Naive thymus-derived CD4-positive, alpha-beta T cell (primary cell): Measurements from ENCODE around the gene OTUD4. TPM values are rescaled to one million over a fixed set of nuclear protein-coding genes. Genes with fewer than 3 reads are reported as not detected.

Experiments used
- ATAC-seq: fragments of 150-1000 bp; cut with Tn5 transposase; 2 replicates; pipeline ENCODE4 v1.10.0; 2021; ENCODE audit warnings: mild to moderate bottlenecking, moderate library complexity
- CTCF ChIA-PET: fragments of 350-600 bp; sonication (Branson Sonifier 250); formaldehyde crosslinking; loops from one replicate; lab custom pipeline; 2021; ENCODE audit warnings: antibody characterized with exemption; lab: Charles Lee
- POLR2A ChIA-PET: fragments of 350-600 bp; sonication (Branson Sonifier 250); formaldehyde crosslinking; loops from one replicate; lab custom pipeline; 2021; ENCODE audit warnings: antibody characterized with exemption, inconsistent platforms; lab: Charles Lee
- DNase-seq, 9 donors: peaks; one replicate each; pipeline versions ENCODE4 v3.0.0 to v3.0.0-alpha.2; 2020 to 2022; ENCODE audit warnings: mixed read lengths in 1 of 9
- H3K27ac ChIP-seq: one replicate; pipeline ENCODE4 v1.7.0; 2013; ENCODE audit warnings: mild to moderate bottlenecking, low read depth, low read length, moderate library complexity
- H3K27me3 ChIP-seq, 2 donors: one replicate each; pipeline ENCODE4 v1.7.0; 2013; ENCODE audit warnings: low read length in 2 of 2, mild to moderate bottlenecking in 2 of 2, moderate library complexity in 2 of 2; ENCODE audit not compliant: control insufficient read depth in 2 of 2, insufficient read depth in 2 of 2
- H3K36me3 ChIP-seq, 3 experiments: 1 replicate in 2 of 3; 2 replicates in 1 of 3; pipeline ENCODE4 v1.7.0; 2013; ENCODE audit warnings: low read length in 3 of 3, mild to moderate bottlenecking in 3 of 3, moderate library complexity in 1 of 3; ENCODE audit not compliant: insufficient read depth in 3 of 3, control insufficient read depth in 2 of 3
- H3K4me1 ChIP-seq, 2 donors: one replicate each; pipeline ENCODE4 v1.7.0; 2013; ENCODE audit warnings: low read length in 2 of 2, mild to moderate bottlenecking in 2 of 2, moderate library complexity in 1 of 2; ENCODE audit not compliant: control insufficient read depth in 2 of 2, insufficient read depth in 2 of 2
- H3K4me3 ChIP-seq: 2 replicates; pipeline ENCODE4 v1.7.0; 2013; ENCODE audit warnings: mild to moderate bottlenecking, low read length
- H3K9me3 ChIP-seq, 3 experiments: 1 replicate in 2 of 3; 2 replicates in 1 of 3; pipeline ENCODE4 v1.7.0; 2013; ENCODE audit warnings: low read length in 3 of 3; ENCODE audit not compliant: control insufficient read depth in 2 of 3
- H3K27ac Mint-ChIP-seq, 9 donors: one replicate each; pipeline ENCODE4 v1.8.0; 2020 to 2022; ENCODE audit warnings: mixed read lengths in 9 of 9, mild to moderate bottlenecking in 8 of 9, moderate library complexity in 5 of 9, inconsistent platforms in 2 of 9
- H3K27me3 Mint-ChIP-seq, 5 donors: one replicate each; pipeline ENCODE4 v1.8.0; 2021 to 2022; ENCODE audit warnings: mixed read lengths in 5 of 5, mild to moderate bottlenecking in 1 of 5
- H3K36me3 Mint-ChIP-seq, 5 donors: one replicate each; pipeline ENCODE4 v1.8.0; 2020 to 2022; ENCODE audit warnings: mixed read lengths in 5 of 5, mild to moderate bottlenecking in 3 of 5, inconsistent platforms in 1 of 5
- H3K4me1 Mint-ChIP-seq, 7 donors: one replicate each; pipeline ENCODE4 v1.8.0; 2020 to 2022; ENCODE audit warnings: mixed read lengths in 7 of 7, mild to moderate bottlenecking in 3 of 7, inconsistent platforms in 1 of 7
- H3K4me3 Mint-ChIP-seq, 10 donors: one replicate each; pipeline ENCODE4 v1.8.0; 2020 to 2022; ENCODE audit warnings: mild to moderate bottlenecking in 10 of 10, mixed read lengths in 10 of 10, moderate library complexity in 6 of 10, inconsistent platforms in 2 of 10
- H3K9me3 Mint-ChIP-seq, 11 donors: one replicate each; pipeline ENCODE4 v1.8.0; 2020 to 2022; ENCODE audit warnings: mixed read lengths in 11 of 11, mild to moderate bottlenecking in 4 of 11, inconsistent platforms in 1 of 11, moderate library complexity in 1 of 11
- intact Hi-C, 2 donors: fragments of 100-400 bp; cut with micrococcal nuclease; formaldehyde crosslinking; loops; one replicate each; pipeline ENCODE4 v1.15.1; 2023
- polyA plus RNA-seq, 2 donors: library from polyadenylated mRNA; unstranded; fragments of 300-500 nt; fragmentation: Illumina TruSeq; gene quantifications; one replicate each; pipeline ENCODE4 v1.2.3, GENCODE V29; 2021
- total RNA-seq, 6 experiments: library from RNA in 5 of 6; stranded (reverse) in 5 of 6; gene quantifications; 1 replicate in 5 of 6; 2 replicates in 1 of 6; pipeline ENCODE4 v1.2.3 and lab custom pipeline; 2021 to 2026

OTUD4 gene
- total and polyA plus RNA-seq, 7 experiments from 2014 or later, result 15.0 to 65.4 (median 54.2) TPM

GRCh38 chr4:145090380-145090779, 90.0 kb downstream of the OTUD4 start:
- DNase-seq (no peak), ATAC-seq (no peak)
- Mint-ChIP-seq H3K36me3 (peaks cover 38 to 79% (median 62%) of the 10 kb centered on the region in 5 donors), H3K9me3 (peaks cover 0 to 9% (median 4%) of the 10 kb centered on the region in 11 donors), H3K27me3 (no peaks in the 10 kb centered on the region), H3K4me3 (no peak overlapping the region), H3K27ac (no peak overlapping the region), H3K4me1 (peaks cover 18 to 59% (median 41%) of the 10 kb centered on the region in 7 donors)
- no peak overlapping the region for H3K4me3 ChIP-seq
- H3K36me3 ChIP-seq, result peaks cover 0 to 35% (median 4%) of the 10 kb centered on the region in 3 experiments
- ChIA-PET POLR2A (no interaction called here), CTCF (no interaction called here)
- H3K4me1 ChIP-seq, result no peaks in the 10 kb centered on the region
- H3K9me3 ChIP-seq, result no peaks in the 10 kb centered on the region
- H3K27ac ChIP-seq, result no peak overlapping the region
- no peaks in the 10 kb centered on the region for H3K27me3 ChIP-seq
- intact Hi-C loops, result loop anchor here (10.0 kb wide), 2 partner anchors 1536 to 1906 kb away; partner anchors contain the start of gene USP38 (in 1 of the 2)

GRCh38 chr4:145083891-145084605, 96.3 kb downstream of the OTUD4 start:
- H3K27me3 ChIP-seq, result no peaks in the 10 kb centered on the region
- peaks cover 20 to 46% (median 33%) of the 10 kb centered on the region in 7 donors for H3K4me1 Mint-ChIP-seq
- ChIA-PET CTCF (no interaction called here), POLR2A (interaction anchor here (0.9 to 1.5 kb wide), 2 partner anchors 10 to 14 kb away, joined by 3 to 5 read pairs; partner anchors contain the start of gene ANAPC10)
- no peaks in the 10 kb centered on the region for H3K9me3 ChIP-seq
- intact Hi-C loops, result no loop called here
- peaks cover 15 to 43% (median 29%) of the 10 kb centered on the region in 5 donors for H3K36me3 Mint-ChIP-seq
- H3K4me3 ChIP-seq, result no peak overlapping the region
- no peaks in the 10 kb centered on the region for H3K9me3 Mint-ChIP-seq
- DNase-seq (no peak), ATAC-seq (no peak)
- no peaks in the 10 kb centered on the region for H3K27me3 Mint-ChIP-seq
- H3K27ac ChIP-seq, result no peak overlapping the region
- no peaks in the 10 kb centered on the region for H3K4me1 ChIP-seq
- H3K36me3 ChIP-seq, result peaks cover 0 to 20% (median 0%) of the 10 kb centered on the region in 3 experiments
- no peak overlapping the region for H3K4me3 Mint-ChIP-seq
- H3K27ac Mint-ChIP-seq, result peak overlapping the region in 2 of 9 donors; percentile 5 to 7

Other genes with a start within 250 kb of the OTUD4 start
- gene ANAPC10, start 82.4 kb downstream of the OTUD4 start, total RNA-seq, result 10 to 100 TPM; 13.2 to 28.0 (median 19.6) TPM
- gene ANAPC10, start 82.4 kb downstream of the OTUD4 start, polyA plus RNA-seq, result 10 to 100 TPM; 39.3 to 50.7 TPM
- 10 to 100 TPM; 43.4 to 81.3 (median 62.2) TPM for gene ABCE1, start 82.3 kb downstream of the OTUD4 start, total RNA-seq
- gene ABCE1, start 82.3 kb downstream of the OTUD4 start, polyA plus RNA-seq, result 10 to 100 TPM; 83.6 to 92.3 TPM